ENCODE measurements around the gene LTV1. TPM values are rescaled to one million over a fixed set of nuclear protein-coding genes. Genes with fewer than 3 reads are reported as not detected.
A peak's percentile ranks its signal among the peaks of the same experiment; 100 is the strongest.

Gene LTV1
- total RNA-seq, 1 donor from 2014 or later, result 25.4 TPM

GRCh38 chr6:143823548-143823947 is 19.6 kb upstream of the LTV1 start:
- no peak overlapping the region for H3K4me3 Mint-ChIP-seq (ENCODE audit: unreplicated experiment)
- Histone ChIP-seq H4K20me1 (ENCODE audit: insufficient read depth, low read length) (no peaks in the 10 kb centered on the region), H3K9me3 (ENCODE audit: insufficient read depth, low read depth, low read length) (no peaks in the 10 kb centered on the region), H3K27ac (ENCODE audit: low read depth, low read length) (no peak overlapping the region), H3K79me2 (ENCODE audit: insufficient read depth, low read length) (no peaks in the 10 kb centered on the region), H2AFZ (ENCODE audit: low read depth, low read length) (no peak overlapping the region), H3K4me2 (ENCODE audit: low read length) (no peak overlapping the region), H3K9ac (ENCODE audit: low read length) (no peak overlapping the region), H3K4me1 (ENCODE audit: insufficient read depth, low read length) (peaks cover 14% of the 10 kb centered on the region), H3K27me3 (ENCODE audit: insufficient read depth, low read length) (no peaks in the 10 kb centered on the region), H3K36me3 (ENCODE audit: insufficient read depth, low read length) (no peaks in the 10 kb centered on the region), H3K4me3 (ENCODE audit: insufficient read depth, low read depth, low read length) (no peak overlapping the region)
- H3K9me3 Mint-ChIP-seq (ENCODE audit: unreplicated experiment), result no peaks in the 10 kb centered on the region
- DNase-seq (ENCODE audit: low read depth) (no peak), FAIRE-seq (no peak)
- peaks cover 12% of the 10 kb centered on the region for H3K4me1 Mint-ChIP-seq (ENCODE audit: low read depth, unreplicated experiment)
- no peaks in the 10 kb centered on the region for H3K27me3 Mint-ChIP-seq (ENCODE audit: low read depth, unreplicated experiment)
- H3K27ac Mint-ChIP-seq (ENCODE audit: unreplicated experiment), result peak overlapping the region; percentile 29
- peaks cover 4% of the 10 kb centered on the region for H3K36me3 Mint-ChIP-seq (ENCODE audit: low read depth, unreplicated experiment)
- TF ChIP-seq EZH2 (IDR thresholded peaks at IDR 0.05; ENCODE audit: insufficient read depth, low read length) (no peak), CTCF (IDR thresholded peaks at IDR 0.05; ENCODE audit: insufficient read depth, low read depth, low read length) (no peak)

GRCh38 chr6:143828572-143828971 is 14.6 kb upstream of the LTV1 start:
- Histone ChIP-seq H4K20me1 (ENCODE audit: insufficient read depth, low read length) (no peaks in the 10 kb centered on the region), H3K79me2 (ENCODE audit: insufficient read depth, low read length) (no peaks in the 10 kb centered on the region), H3K4me1 (ENCODE audit: insufficient read depth, low read length) (peaks cover 2% of the 10 kb centered on the region), H3K27ac (ENCODE audit: low read depth, low read length) (no peak overlapping the region), H3K36me3 (ENCODE audit: insufficient read depth, low read length) (peaks cover 2% of the 10 kb centered on the region), H3K9ac (ENCODE audit: low read length) (no peak overlapping the region), H3K9me3 (ENCODE audit: insufficient read depth, low read depth, low read length) (no peaks in the 10 kb centered on the region), H3K27me3 (ENCODE audit: insufficient read depth, low read length) (no peaks in the 10 kb centered on the region), H2AFZ (ENCODE audit: low read depth, low read length) (no peak overlapping the region), H3K4me2 (ENCODE audit: low read length) (no peak overlapping the region), H3K4me3 (ENCODE audit: insufficient read depth, low read depth, low read length) (no peak overlapping the region)
- TF ChIP-seq CTCF (IDR thresholded peaks at IDR 0.05; ENCODE audit: insufficient read depth, low read depth, low read length) (no peak), EZH2 (IDR thresholded peaks at IDR 0.05; ENCODE audit: insufficient read depth, low read length) (no peak)
- no peaks in the 10 kb centered on the region for H3K27me3 Mint-ChIP-seq (ENCODE audit: low read depth, unreplicated experiment)
- DNase-seq (ENCODE audit: low read depth) (no peak), FAIRE-seq (no peak)
- no peaks in the 10 kb centered on the region for H3K9me3 Mint-ChIP-seq (ENCODE audit: unreplicated experiment)
- H3K4me1 Mint-ChIP-seq (ENCODE audit: low read depth, unreplicated experiment), result peaks cover 3% of the 10 kb centered on the region
- no peak overlapping the region for H3K27ac Mint-ChIP-seq (ENCODE audit: unreplicated experiment)
- H3K36me3 Mint-ChIP-seq (ENCODE audit: low read depth, unreplicated experiment), result no peaks in the 10 kb centered on the region
- H3K4me3 Mint-ChIP-seq (ENCODE audit: unreplicated experiment), result no peak overlapping the region

- no peak for FAIRE-seq
- H3K9me3 ChIP-seq (ENCODE audit: insufficient read depth, low read depth, low read length), result no peaks in the 10 kb centered on the region
- Mint-ChIP-seq H3K27ac (ENCODE audit: unreplicated experiment) (no peak overlapping the region), H3K4me1 (ENCODE audit: low read depth, unreplicated experiment) (no peaks in the 10 kb centered on the region), H3K36me3 (ENCODE audit: low read depth, unreplicated experiment) (no peaks in the 10 kb centered on the region), H3K4me3 (ENCODE audit: unreplicated experiment) (no peak overlapping the region), H3K9me3 (ENCODE audit: unreplicated experiment) (no peaks in the 10 kb centered on the region), H3K27me3 (ENCODE audit: low read depth, unreplicated experiment) (no peaks in the 10 kb centered on the region)
- no peaks in the 10 kb centered on the region for H3K36me3 ChIP-seq (ENCODE audit: insufficient read depth, low read length)
- H3K4me1 ChIP-seq (ENCODE audit: insufficient read depth, low read length), result no peaks in the 10 kb centered on the region
- H4K20me1 ChIP-seq (ENCODE audit: insufficient read depth, low read length), result no peaks in the 10 kb centered on the region
- H3K4me2 ChIP-seq (ENCODE audit: low read length), result no peak overlapping the region
- no peaks in the 10 kb centered on the region for H3K79me2 ChIP-seq (ENCODE audit: insufficient read depth, low read length)
- no peak overlapping the region for H3K9ac ChIP-seq (ENCODE audit: low read length)
- H3K27me3 ChIP-seq (ENCODE audit: insufficient read depth, low read length), result no peaks in the 10 kb centered on the region
- H3K4me3 ChIP-seq (ENCODE audit: insufficient read depth, low read depth, low read length), result no peak overlapping the region
- H3K27ac ChIP-seq (ENCODE audit: low read depth, low read length), result no peak overlapping the region
- no peak for DNase-seq (ENCODE audit: low read depth)
- H2AFZ ChIP-seq (ENCODE audit: low read depth, low read length), result no peak overlapping the region
- TF ChIP-seq EZH2 (IDR thresholded peaks at IDR 0.05; ENCODE audit: insufficient read depth, low read length), result no peak
- TF ChIP-seq CTCF (IDR thresholded peaks at IDR 0.05; ENCODE audit: insufficient read depth, low read depth, low read length), result no peak
These were observed 7.0 kb upstream of the LTV1 start for GRCh38 chr6:143836150-143836549.

All from astrocyte (in vitro differentiated cells and primary cell).